Chondrocyte (in vitro differentiated cells): ENCODE data around the gene FAM193A. TPM values are rescaled to one million over a fixed set of nuclear protein-coding genes. Genes with fewer than 3 reads are reported as not detected.

Experiments
- DNase-seq: peaks from one replicate; pipeline ENCODE4 v3.0.0; 2021; ENCODE audit warnings: mixed read lengths, low spot score
- H3K27ac Mint-ChIP-seq: one replicate; pipeline ENCODE4 v1.8.0; 2021; ENCODE audit warnings: mild to moderate bottlenecking, moderate library complexity, mixed read lengths; ENCODE audit not compliant: unreplicated experiment
- H3K27me3 Mint-ChIP-seq: 2 replicates; pipeline ENCODE4 v1.8.0; 2021; ENCODE audit warnings: low read depth, mixed read lengths
- H3K36me3 Mint-ChIP-seq: 2 replicates; pipeline ENCODE4 v1.8.0; 2021; ENCODE audit warnings: low read depth, mixed read lengths
- H3K4me1 Mint-ChIP-seq: 2 replicates; pipeline ENCODE4 v1.8.0; 2021; ENCODE audit warnings: low read depth, mild to moderate bottlenecking, mixed read lengths
- H3K4me3 Mint-ChIP-seq: one replicate; pipeline ENCODE4 v1.8.0; 2021; ENCODE audit warnings: mild to moderate bottlenecking, moderate library complexity, mixed read lengths; ENCODE audit not compliant: unreplicated experiment
- H3K9me3 Mint-ChIP-seq: 2 replicates; pipeline ENCODE4 v1.8.0; 2021; ENCODE audit warnings: low read depth, mixed read lengths
- total RNA-seq: library from RNA; stranded (reverse); gene quantifications from 3 replicates; pipeline ENCODE4 v1.2.1, GENCODE V29; 2021
- TF ChIP-seq, protein P1 (sequence below): fragments of 200-600 bp; sonication (generic); IDR thresholded peaks from 2 replicates; pipeline ENCODE4 v1.5.0; 2021; ENCODE audit warnings: antibody characterized with exemption, mild to moderate bottlenecking, moderate library complexity

FAM193A gene
- total RNA-seq, 1 donor from 2014 or later = 24.9 TPM

- H3K27ac Mint-ChIP-seq = peak overlapping the region; percentile 22
- DNase-seq = no peak
- no peak overlapping the region for H3K4me3 Mint-ChIP-seq
- H3K36me3 Mint-ChIP-seq = peaks cover 30% of the 10 kb centered on the region
- H3K27me3 Mint-ChIP-seq = no peaks in the 10 kb centered on the region
- TF ChIP-seq, protein P1, sequence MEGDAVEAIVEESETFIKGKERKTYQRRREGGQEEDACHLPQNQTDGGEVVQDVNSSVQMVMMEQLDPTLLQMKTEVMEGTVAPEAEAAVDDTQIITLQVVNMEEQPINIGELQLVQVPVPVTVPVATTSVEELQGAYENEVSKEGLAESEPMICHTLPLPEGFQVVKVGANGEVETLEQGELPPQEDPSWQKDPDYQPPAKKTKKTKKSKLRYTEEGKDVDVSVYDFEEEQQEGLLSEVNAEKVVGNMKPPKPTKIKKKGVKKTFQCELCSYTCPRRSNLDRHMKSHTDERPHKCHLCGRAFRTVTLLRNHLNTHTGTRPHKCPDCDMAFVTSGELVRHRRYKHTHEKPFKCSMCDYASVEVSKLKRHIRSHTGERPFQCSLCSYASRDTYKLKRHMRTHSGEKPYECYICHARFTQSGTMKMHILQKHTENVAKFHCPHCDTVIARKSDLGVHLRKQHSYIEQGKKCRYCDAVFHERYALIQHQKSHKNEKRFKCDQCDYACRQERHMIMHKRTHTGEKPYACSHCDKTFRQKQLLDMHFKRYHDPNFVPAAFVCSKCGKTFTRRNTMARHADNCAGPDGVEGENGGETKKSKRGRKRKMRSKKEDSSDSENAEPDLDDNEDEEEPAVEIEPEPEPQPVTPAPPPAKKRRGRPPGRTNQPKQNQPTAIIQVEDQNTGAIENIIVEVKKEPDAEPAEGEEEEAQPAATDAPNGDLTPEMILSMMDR = no peak
- peaks cover 11% of the 10 kb centered on the region for H3K4me1 Mint-ChIP-seq
- no peaks in the 10 kb centered on the region for H3K9me3 Mint-ChIP-seq
Observed at GRCh38 chr4:2647403-2648158, 111.1 kb downstream of the FAM193A start.

DNA sequence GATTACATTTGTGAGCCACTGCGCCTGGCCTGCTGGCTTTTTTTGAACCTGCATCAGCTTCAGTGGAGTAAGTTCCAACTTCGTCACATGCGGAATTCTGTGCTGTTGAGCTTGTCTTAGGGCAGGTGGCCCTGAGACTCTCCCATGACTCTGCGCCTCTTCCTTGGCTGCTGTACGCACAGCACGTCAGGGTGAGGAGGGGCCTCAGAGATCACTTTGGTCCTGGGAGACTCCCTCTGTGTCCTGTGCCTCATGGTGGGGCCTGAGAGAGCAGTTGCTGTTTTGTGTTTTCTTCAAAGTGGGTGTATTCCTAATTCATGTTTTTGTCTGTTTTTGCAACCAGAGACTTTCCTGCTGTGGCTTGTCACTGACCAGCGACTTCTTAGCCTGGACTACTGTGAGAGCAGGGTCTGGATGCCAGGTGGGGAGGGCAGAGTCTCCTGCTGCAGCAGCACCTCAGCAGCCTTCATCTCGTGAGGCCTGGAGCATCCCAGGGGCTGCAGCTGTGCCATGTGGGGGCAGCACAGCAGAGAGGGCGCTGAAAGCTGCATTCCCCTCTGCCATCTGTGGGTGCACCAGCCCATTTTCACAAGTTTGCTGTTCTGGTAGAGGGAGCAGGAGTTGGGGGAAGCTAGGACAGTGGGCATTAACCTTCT lies 111.8 kb downstream of the FAM193A start:
- H3K9me3 Mint-ChIP-seq = no peaks in the 10 kb centered on the region
- DNase-seq = no peak
- TF ChIP-seq, protein P1 = no peak
- no peak overlapping the region for H3K4me3 Mint-ChIP-seq
- no peak overlapping the region for H3K27ac Mint-ChIP-seq
- H3K4me1 Mint-ChIP-seq = peaks cover 14% of the 10 kb centered on the region
- peaks cover 31% of the 10 kb centered on the region for H3K36me3 Mint-ChIP-seq
- no peaks in the 10 kb centered on the region for H3K27me3 Mint-ChIP-seq

DNA sequence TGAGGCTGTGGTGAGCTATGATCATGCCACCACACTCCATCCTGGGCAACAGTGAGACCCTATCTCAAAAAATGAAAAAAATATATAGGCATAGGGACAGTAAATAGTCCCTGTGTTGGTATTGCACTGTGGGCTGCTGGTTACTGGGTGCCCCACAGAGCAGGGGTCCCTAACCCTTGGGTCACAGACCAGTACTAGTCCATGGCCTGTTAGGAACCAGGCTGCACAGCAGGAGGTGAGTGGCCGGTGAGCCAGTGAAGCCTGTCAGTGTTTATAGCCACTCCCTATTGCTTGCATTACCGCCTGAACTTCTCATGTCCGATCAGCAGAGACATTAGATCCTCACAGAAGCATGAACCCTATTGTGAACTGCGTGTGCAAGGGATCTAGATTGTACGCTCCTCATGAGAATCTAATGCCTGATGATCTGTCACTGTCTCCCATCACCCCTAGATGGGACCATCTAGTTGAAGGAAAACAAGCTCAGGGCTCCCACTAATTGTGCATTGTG lies 113.2 kb downstream of the FAM193A start:
- H3K4me3 Mint-ChIP-seq = no peak overlapping the region
- DNase-seq = no peak
- H3K36me3 Mint-ChIP-seq = peaks cover 32% of the 10 kb centered on the region
- H3K27me3 Mint-ChIP-seq = no peaks in the 10 kb centered on the region
- H3K27ac Mint-ChIP-seq = no peak overlapping the region
- TF ChIP-seq, protein P1 = no peak
- peaks cover 14% of the 10 kb centered on the region for H3K4me1 Mint-ChIP-seq
- H3K9me3 Mint-ChIP-seq = no peaks in the 10 kb centered on the region

GRCh38 chr4:2650276-2650675 lies 113.8 kb downstream of the FAM193A start:
- no peak overlapping the region for H3K27ac Mint-ChIP-seq
- no peak overlapping the region for H3K4me3 Mint-ChIP-seq
- DNase-seq = no peak
- no peaks in the 10 kb centered on the region for H3K27me3 Mint-ChIP-seq
- no peaks in the 10 kb centered on the region for H3K9me3 Mint-ChIP-seq
- TF ChIP-seq, protein P1 = no peak
- peaks cover 14% of the 10 kb centered on the region for H3K4me1 Mint-ChIP-seq
- H3K36me3 Mint-ChIP-seq = peaks cover 29% of the 10 kb centered on the region

DNA sequence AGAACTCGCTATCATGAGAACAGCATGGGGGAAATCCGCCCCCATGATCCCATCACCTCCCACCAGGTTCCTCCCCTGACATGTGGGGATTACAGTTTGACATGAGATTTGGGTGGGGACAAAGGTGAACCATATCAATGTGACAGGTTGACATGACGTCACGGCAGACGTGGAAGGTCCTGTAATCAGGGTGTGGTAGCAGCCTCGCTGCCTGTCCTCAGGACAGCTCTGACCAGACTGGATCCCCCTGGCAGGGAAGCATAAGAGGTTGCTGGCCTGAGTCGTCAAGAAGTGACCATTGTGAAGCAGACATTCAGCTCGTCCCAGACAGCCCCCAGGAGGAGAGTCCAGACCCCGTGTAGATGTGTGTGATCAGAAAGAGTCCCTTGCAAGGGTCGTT lies 115.1 kb downstream of the FAM193A start:
- Mint-ChIP-seq H3K9me3 (no peaks in the 10 kb centered on the region), H3K27ac (no peak overlapping the region), H3K4me1 (peaks cover 14% of the 10 kb centered on the region), H3K36me3 (peaks cover 32% of the 10 kb centered on the region), H3K4me3 (no peak overlapping the region), H3K27me3 (no peaks in the 10 kb centered on the region)
- DNase-seq = no peak
- TF ChIP-seq, protein P1 = no peak
